WTC11 (cell line): ENCODE results near the gene STIM2. TPM values are rescaled to one million over a fixed set of nuclear protein-coding genes. Genes with fewer than 3 reads are reported as not detected.

Experiments
- ATAC-seq: fragments of 200-7000 bp; cut with Tn5 transposase; 2 replicates; pipeline ENCODE4 v1.10.0; 2021; ENCODE audit warnings: mild to moderate bottlenecking, moderate library complexity
- CTCF ChIA-PET: fragments of 300-600 bp; sonication (Branson Sonifier 250); formaldehyde crosslinking; loops from one replicate; lab custom pipeline; 2021; ENCODE audit warnings: antibody characterized with exemption; lab: Charles Lee
- POLR2A ChIA-PET: fragments of 350-600 bp; sonication (Branson Sonifier 250); formaldehyde crosslinking; loops from one replicate; lab custom pipeline; 2021; ENCODE audit warnings: antibody characterized with exemption; lab: Charles Lee
- DNase-seq: peaks from one replicate; pipeline ENCODE4 v3.0.0; 2021; ENCODE audit warnings: low spot score
- H3K27ac Mint-ChIP-seq: 2 replicates; pipeline ENCODE4 v1.8.0; 2021; ENCODE audit warnings: mixed read lengths
- H3K27me3 Mint-ChIP-seq: 2 replicates; pipeline ENCODE4 v1.8.0; 2021; ENCODE audit warnings: low read depth, mild to moderate bottlenecking, moderate library complexity, mixed read lengths
- H3K36me3 Mint-ChIP-seq: 2 replicates; pipeline ENCODE4 v1.8.0; 2021; ENCODE audit warnings: mixed read lengths
- H3K4me1 Mint-ChIP-seq: 2 replicates; pipeline ENCODE4 v1.8.0; 2022; ENCODE audit warnings: mixed read lengths
- H3K4me3 Mint-ChIP-seq: 2 replicates; pipeline ENCODE4 v1.8.0; 2021; ENCODE audit warnings: mild to moderate bottlenecking, moderate library complexity, mixed read lengths
- H3K9me3 Mint-ChIP-seq: 2 replicates; pipeline ENCODE4 v1.8.0; 2021; ENCODE audit warnings: mixed read lengths
- ATF1 ChIP-seq: sonication (generic); formaldehyde crosslinking; IDR thresholded peaks from 2 replicates; pipeline ENCODE4 v1.8.1; 2023; ENCODE audit warnings: mild to moderate bottlenecking, moderate library complexity, missing genetic modification reagents
- ELF4 ChIP-seq: sonication (generic); formaldehyde crosslinking; IDR thresholded peaks from 2 replicates; pipeline ENCODE4 v1.8.1; 2022; ENCODE audit warnings: low read depth, mild to moderate bottlenecking, moderate library complexity, missing genetic modification reagents
- FOXJ3 ChIP-seq: sonication (generic); formaldehyde crosslinking; IDR thresholded peaks from 2 replicates; pipeline ENCODE4 v1.9.0; 2021; ENCODE audit warnings: missing genetic modification reagents, mild to moderate bottlenecking, borderline replicate concordance
- FOXP1 ChIP-seq: sonication (generic); formaldehyde crosslinking; IDR thresholded peaks from 2 replicates; pipeline ENCODE4 v1.8.0; 2022; ENCODE audit warnings: missing genetic modification reagents, mild to moderate bottlenecking, moderate library complexity, borderline replicate concordance
- HMGA2 ChIP-seq: fragments of 250-450 bp; sonication (Bioruptor Pico); IDR thresholded peaks from 2 replicates; pipeline ENCODE4 v1.4.0; 2021; ENCODE audit warnings: mild to moderate bottlenecking, moderate library complexity
- JUN ChIP-seq: sonication (generic); formaldehyde crosslinking; IDR thresholded peaks from 2 replicates; pipeline ENCODE4 v1.8.0; 2023; ENCODE audit warnings: mild to moderate bottlenecking, missing genetic modification reagents
- NR1H2 ChIP-seq: sonication (generic); formaldehyde crosslinking; IDR thresholded peaks from 2 replicates; pipeline ENCODE4 v1.9.0; 2021; ENCODE audit warnings: mild to moderate bottlenecking, moderate library complexity, missing genetic modification reagents
- PRRX2 ChIP-seq: fragments of 250-450 bp; sonication (Bioruptor Pico); IDR thresholded peaks from 2 replicates; pipeline ENCODE4 v1.8.0; 2021; ENCODE audit warnings: mild to moderate bottlenecking
- RELA ChIP-seq: sonication (generic); formaldehyde crosslinking; IDR thresholded peaks from 2 replicates; pipeline ENCODE4 v1.8.1; 2022; ENCODE audit warnings: missing genetic modification reagents, mild to moderate bottlenecking, borderline replicate concordance
- SMAD3 ChIP-seq: sonication (generic); formaldehyde crosslinking; IDR thresholded peaks from 2 replicates; pipeline ENCODE4 v1.8.0; 2022; ENCODE audit warnings: missing genetic modification reagents, mild to moderate bottlenecking, borderline replicate concordance
- SP1 ChIP-seq: sonication (generic); formaldehyde crosslinking; conservative IDR thresholded peaks from 2 replicates; pipeline ENCODE4 v1.8.1; 2022; ENCODE audit warnings: missing genetic modification reagents
- TEAD4 ChIP-seq: sonication (generic); formaldehyde crosslinking; IDR thresholded peaks from 2 replicates; pipeline ENCODE4 v1.8.0; 2022; ENCODE audit warnings: mild to moderate bottlenecking, missing genetic modification reagents
- ZNF671 ChIP-seq: fragments of 250-450 bp; sonication (Bioruptor Pico); IDR thresholded peaks from 2 replicates; pipeline ENCODE4 v1.8.0; 2021; ENCODE audit warnings: mild to moderate bottlenecking
- total RNA-seq: library from RNA; stranded (reverse); gene quantifications from 3 replicates; pipeline ENCODE4 v1.2.3, GENCODE V29; 2021
- TF ChIP-seq, protein P1 (sequence below): sonication (generic); formaldehyde crosslinking; IDR thresholded peaks from 2 replicates; pipeline ENCODE4 v1.8.0; 2022; ENCODE audit warnings: mild to moderate bottlenecking, missing genetic modification reagents
- TF ChIP-seq, protein P2 (sequence below): fragments of 250-450 bp; sonication (Bioruptor Pico); IDR thresholded peaks from 2 replicates; pipeline ENCODE4 v1.9.0; 2021; ENCODE audit warnings: mild to moderate bottlenecking
- TF ChIP-seq, protein P3 (sequence below): sonication (generic); formaldehyde crosslinking; IDR thresholded peaks from 2 replicates; pipeline ENCODE4 v1.8.1; 2023; ENCODE audit warnings: mild to moderate bottlenecking, missing genetic modification reagents, moderate library complexity
- TF ChIP-seq, protein P4 (sequence below): sonication (generic); formaldehyde crosslinking; conservative IDR thresholded peaks from 2 replicates; pipeline ENCODE4 v1.8.1; 2023; ENCODE audit warnings: mild to moderate bottlenecking, low read depth, missing genetic modification reagents, moderate library complexity
- TF ChIP-seq, protein P5 (sequence below): fragments of 250-450 bp; sonication (Bioruptor Pico); IDR thresholded peaks from 2 replicates; pipeline ENCODE4 v1.9.0; 2021; ENCODE audit warnings: mild to moderate bottlenecking
- TF ChIP-seq, protein P6 (sequence below): sonication (generic); formaldehyde crosslinking; IDR thresholded peaks from 2 replicates; pipeline ENCODE4 v1.8.1; 2022; ENCODE audit warnings: mild to moderate bottlenecking, missing genetic modification reagents, moderate library complexity, borderline replicate concordance
- TF ChIP-seq, protein P7 (sequence below): sonication (generic); formaldehyde crosslinking; IDR thresholded peaks from 2 replicates; pipeline ENCODE4 v1.8.0; 2022; ENCODE audit warnings: mild to moderate bottlenecking, missing genetic modification reagents
- TF ChIP-seq, protein P8 (sequence below): fragments of 250-450 bp; sonication (Bioruptor Pico); IDR thresholded peaks from 2 replicates; pipeline ENCODE4 v2.1.2; 2022; ENCODE audit warnings: mild to moderate bottlenecking, moderate library complexity

The STIM2 gene
- total RNA-seq, 1 experiment from 2014 or later, result 22.4 TPM

DNA sequence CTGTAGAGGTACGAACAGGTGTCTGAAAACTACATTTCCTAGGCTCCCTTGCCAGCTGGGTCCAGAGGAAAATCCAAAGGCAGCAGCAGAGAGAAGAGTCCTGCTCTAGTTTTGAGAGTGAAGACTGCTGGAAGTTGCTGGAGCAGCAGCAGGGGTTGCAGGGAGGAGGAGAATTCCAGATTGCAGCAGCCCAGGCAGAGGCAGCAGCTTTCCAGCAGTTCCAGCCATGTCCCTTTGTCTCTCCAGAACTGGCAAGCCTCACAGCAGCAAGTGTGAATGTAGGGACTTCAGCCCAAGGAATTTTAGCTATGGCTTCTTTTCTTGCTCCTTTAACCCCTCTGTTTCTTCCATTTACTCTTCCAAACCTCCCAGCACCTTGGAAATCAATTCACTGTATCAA lies 24.1 kb upstream of the STIM2 start (continued):
- TF ChIP-seq, protein P1, sequence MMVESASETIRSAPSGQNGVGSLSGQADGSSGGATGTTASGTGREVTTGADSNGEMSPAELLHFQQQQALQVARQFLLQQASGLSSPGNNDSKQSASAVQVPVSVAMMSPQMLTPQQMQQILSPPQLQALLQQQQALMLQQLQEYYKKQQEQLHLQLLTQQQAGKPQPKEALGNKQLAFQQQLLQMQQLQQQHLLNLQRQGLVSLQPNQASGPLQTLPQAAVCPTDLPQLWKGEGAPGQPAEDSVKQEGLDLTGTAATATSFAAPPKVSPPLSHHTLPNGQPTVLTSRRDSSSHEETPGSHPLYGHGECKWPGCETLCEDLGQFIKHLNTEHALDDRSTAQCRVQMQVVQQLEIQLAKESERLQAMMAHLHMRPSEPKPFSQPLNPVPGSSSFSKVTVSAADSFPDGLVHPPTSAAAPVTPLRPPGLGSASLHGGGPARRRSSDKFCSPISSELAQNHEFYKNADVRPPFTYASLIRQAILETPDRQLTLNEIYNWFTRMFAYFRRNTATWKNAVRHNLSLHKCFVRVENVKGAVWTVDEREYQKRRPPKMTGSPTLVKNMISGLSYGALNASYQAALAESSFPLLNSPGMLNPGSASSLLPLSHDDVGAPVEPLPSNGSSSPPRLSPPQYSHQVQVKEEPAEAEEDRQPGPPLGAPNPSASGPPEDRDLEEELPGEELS, result no peak
- no peak for TF ChIP-seq ELF4 (CRISPR knock-in tag)
- TF ChIP-seq FOXP1 (CRISPR knock-in tag), result no peak
- no peak for TF ChIP-seq PRRX2 (CRISPR knock-in tag)
- no peak for TF ChIP-seq SMAD3 (CRISPR knock-in tag)
- TF ChIP-seq, protein P2, sequence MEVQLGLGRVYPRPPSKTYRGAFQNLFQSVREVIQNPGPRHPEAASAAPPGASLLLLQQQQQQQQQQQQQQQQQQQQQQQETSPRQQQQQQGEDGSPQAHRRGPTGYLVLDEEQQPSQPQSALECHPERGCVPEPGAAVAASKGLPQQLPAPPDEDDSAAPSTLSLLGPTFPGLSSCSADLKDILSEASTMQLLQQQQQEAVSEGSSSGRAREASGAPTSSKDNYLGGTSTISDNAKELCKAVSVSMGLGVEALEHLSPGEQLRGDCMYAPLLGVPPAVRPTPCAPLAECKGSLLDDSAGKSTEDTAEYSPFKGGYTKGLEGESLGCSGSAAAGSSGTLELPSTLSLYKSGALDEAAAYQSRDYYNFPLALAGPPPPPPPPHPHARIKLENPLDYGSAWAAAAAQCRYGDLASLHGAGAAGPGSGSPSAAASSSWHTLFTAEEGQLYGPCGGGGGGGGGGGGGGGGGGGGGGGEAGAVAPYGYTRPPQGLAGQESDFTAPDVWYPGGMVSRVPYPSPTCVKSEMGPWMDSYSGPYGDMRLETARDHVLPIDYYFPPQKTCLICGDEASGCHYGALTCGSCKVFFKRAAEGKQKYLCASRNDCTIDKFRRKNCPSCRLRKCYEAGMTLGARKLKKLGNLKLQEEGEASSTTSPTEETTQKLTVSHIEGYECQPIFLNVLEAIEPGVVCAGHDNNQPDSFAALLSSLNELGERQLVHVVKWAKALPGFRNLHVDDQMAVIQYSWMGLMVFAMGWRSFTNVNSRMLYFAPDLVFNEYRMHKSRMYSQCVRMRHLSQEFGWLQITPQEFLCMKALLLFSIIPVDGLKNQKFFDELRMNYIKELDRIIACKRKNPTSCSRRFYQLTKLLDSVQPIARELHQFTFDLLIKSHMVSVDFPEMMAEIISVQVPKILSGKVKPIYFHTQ, result no peak
- TF ChIP-seq ZNF671 (CRISPR knock-in tag), result no peak
- TF ChIP-seq, protein P3, sequence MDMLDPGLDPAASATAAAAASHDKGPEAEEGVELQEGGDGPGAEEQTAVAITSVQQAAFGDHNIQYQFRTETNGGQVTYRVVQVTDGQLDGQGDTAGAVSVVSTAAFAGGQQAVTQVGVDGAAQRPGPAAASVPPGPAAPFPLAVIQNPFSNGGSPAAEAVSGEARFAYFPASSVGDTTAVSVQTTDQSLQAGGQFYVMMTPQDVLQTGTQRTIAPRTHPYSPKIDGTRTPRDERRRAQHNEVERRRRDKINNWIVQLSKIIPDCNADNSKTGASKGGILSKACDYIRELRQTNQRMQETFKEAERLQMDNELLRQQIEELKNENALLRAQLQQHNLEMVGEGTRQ, result no peak
- TF ChIP-seq, protein P4, sequence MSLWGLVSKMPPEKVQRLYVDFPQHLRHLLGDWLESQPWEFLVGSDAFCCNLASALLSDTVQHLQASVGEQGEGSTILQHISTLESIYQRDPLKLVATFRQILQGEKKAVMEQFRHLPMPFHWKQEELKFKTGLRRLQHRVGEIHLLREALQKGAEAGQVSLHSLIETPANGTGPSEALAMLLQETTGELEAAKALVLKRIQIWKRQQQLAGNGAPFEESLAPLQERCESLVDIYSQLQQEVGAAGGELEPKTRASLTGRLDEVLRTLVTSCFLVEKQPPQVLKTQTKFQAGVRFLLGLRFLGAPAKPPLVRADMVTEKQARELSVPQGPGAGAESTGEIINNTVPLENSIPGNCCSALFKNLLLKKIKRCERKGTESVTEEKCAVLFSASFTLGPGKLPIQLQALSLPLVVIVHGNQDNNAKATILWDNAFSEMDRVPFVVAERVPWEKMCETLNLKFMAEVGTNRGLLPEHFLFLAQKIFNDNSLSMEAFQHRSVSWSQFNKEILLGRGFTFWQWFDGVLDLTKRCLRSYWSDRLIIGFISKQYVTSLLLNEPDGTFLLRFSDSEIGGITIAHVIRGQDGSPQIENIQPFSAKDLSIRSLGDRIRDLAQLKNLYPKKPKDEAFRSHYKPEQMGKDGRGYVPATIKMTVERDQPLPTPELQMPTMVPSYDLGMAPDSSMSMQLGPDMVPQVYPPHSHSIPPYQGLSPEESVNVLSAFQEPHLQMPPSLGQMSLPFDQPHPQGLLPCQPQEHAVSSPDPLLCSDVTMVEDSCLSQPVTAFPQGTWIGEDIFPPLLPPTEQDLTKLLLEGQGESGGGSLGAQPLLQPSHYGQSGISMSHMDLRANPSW (CRISPR knock-in tag), result no peak

DNA sequence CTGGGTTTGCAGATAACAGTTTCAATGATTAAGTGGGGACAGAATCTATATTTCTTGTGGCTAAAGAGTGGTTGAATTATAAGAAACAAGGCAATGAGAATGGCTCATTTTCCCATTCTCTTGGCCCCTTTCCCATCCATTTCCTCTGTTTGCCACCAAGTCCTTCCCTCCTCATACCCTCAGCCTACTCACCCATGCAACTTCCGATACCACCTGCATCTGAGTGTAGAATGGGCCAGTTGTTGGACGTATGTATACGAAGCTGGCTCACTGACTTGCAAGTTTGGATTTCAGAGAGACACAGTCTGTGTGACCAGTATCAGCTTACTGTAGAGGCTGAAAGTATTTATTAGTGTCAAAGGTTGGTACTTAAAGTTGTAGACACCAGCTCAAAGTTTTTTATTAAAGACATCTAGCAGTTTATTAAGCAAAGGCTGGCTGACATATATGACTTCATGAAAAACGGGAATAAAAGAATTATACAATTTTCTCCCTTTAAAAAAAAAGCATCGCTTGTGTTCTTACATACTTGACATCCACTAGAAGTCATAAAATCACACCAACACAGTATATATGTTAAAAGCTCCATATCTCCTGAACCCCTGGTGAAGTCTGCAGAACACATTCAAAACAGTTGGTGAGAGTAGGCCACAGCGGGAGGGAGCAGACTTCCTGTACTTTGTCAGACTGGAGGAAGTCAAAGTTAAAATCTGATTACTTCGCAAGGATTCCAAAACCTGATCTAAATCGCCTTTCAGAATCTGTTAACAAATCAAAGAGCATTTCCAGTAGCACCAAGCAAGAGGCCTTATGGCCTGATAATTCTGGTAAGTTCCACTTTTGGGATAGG lies 22.4 kb upstream of the STIM2 start:
- Mint-ChIP-seq H3K4me3 (no peak overlapping the region), H3K36me3 (no peaks in the 10 kb centered on the region), H3K27ac (no peak overlapping the region), H3K4me1 (peaks cover 15% of the 10 kb centered on the region), H3K9me3 (no peaks in the 10 kb centered on the region), H3K27me3 (no peaks in the 10 kb centered on the region)
- ATAC-seq, result peak; percentile 45; the same call in 1 of the 2 replicates
- CTCF ChIA-PET, result interaction anchor here (1.0 kb wide), 1 partner anchor 9 kb away, joined by 3 read pairs; no protein-coding TSS in a partner anchor
- DNase-seq, result no peak
- POLR2A ChIA-PET, result no interaction called here
- TF ChIP-seq TEAD4 (CRISPR knock-in tag) (no peak), FOXJ3 (CRISPR knock-in tag) (no peak), RELA (no peak), HMGA2 (CRISPR knock-in tag) (no peak), SP1 (CRISPR knock-in tag) (no peak), JUN (no peak), ATF1 (CRISPR knock-in tag) (no peak), NR1H2 (no peak)
- TF ChIP-seq, protein P5, sequence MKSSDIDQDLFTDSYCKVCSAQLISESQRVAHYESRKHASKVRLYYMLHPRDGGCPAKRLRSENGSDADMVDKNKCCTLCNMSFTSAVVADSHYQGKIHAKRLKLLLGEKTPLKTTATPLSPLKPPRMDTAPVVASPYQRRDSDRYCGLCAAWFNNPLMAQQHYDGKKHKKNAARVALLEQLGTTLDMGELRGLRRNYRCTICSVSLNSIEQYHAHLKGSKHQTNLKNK (CRISPR knock-in tag), result no peak
- TF ChIP-seq, protein P6, sequence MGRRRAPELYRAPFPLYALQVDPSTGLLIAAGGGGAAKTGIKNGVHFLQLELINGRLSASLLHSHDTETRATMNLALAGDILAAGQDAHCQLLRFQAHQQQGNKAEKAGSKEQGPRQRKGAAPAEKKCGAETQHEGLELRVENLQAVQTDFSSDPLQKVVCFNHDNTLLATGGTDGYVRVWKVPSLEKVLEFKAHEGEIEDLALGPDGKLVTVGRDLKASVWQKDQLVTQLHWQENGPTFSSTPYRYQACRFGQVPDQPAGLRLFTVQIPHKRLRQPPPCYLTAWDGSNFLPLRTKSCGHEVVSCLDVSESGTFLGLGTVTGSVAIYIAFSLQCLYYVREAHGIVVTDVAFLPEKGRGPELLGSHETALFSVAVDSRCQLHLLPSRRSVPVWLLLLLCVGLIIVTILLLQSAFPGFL (CRISPR knock-in tag), result no peak
- TF ChIP-seq, protein P7, sequence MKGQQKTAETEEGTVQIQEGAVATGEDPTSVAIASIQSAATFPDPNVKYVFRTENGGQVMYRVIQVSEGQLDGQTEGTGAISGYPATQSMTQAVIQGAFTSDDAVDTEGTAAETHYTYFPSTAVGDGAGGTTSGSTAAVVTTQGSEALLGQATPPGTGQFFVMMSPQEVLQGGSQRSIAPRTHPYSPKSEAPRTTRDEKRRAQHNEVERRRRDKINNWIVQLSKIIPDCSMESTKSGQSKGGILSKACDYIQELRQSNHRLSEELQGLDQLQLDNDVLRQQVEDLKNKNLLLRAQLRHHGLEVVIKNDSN (CRISPR knock-in tag), result no peak
- TF ChIP-seq, protein P1, result no peak
- TF ChIP-seq, protein P8, sequence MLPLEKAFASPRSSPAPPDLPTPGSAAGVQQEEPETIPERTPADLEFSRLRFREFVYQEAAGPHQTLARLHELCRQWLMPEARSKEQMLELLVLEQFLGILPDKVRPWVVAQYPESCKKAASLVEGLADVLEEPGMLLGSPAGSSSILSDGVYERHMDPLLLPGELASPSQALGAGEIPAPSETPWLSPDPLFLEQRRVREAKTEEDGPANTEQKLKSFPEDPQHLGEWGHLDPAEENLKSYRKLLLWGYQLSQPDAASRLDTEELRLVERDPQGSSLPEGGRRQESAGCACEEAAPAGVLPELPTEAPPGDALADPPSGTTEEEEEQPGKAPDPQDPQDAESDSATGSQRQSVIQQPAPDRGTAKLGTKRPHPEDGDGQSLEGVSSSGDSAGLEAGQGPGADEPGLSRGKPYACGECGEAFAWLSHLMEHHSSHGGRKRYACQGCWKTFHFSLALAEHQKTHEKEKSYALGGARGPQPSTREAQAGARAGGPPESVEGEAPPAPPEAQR (CRISPR knock-in tag), result no peak
